ENCODE results near the gene OR9A2. TPM values are rescaled to one million over a fixed set of nuclear protein-coding genes. Genes with fewer than 3 reads are reported as not detected.

OR9A2 gene
- total RNA-seq, 1 donor from 2014 or later, result not detected

- Histone ChIP-seq H3K36me3 (no peaks in the 10 kb centered on the region), H3K9me3 (no peaks in the 10 kb centered on the region), H3K4me3 (no peak overlapping the region), H3K27me3 (ENCODE audit: low read depth) (peaks cover 11% of the 10 kb centered on the region), H3K4me1 (no peaks in the 10 kb centered on the region), H3K27ac (no peak overlapping the region)
- ATAC-seq, result no peak
- no peak for DNase-seq
- intact Hi-C loops (cut with DNase I), result no loop called here
- TF ChIP-seq CTCF (IDR thresholded peaks at IDR 0.05), result no peak
Observed at GRCh38 chr7:143025371-143025770, 1.6 kb downstream of the OR9A2 start.

GRCh38 chr7:143023047-143023446 lies 3.9 kb downstream of the OR9A2 start:
- no peak for TF ChIP-seq CTCF (IDR thresholded peaks at IDR 0.05)
- Histone ChIP-seq H3K4me1 (no peaks in the 10 kb centered on the region), H3K27me3 (ENCODE audit: low read depth) (peaks cover 11% of the 10 kb centered on the region), H3K27ac (no peak overlapping the region), H3K36me3 (no peaks in the 10 kb centered on the region), H3K9me3 (no peaks in the 10 kb centered on the region), H3K4me3 (no peak overlapping the region)
- intact Hi-C loops (cut with DNase I), result no loop called here
- DNase-seq (no peak), ATAC-seq (no peak)

DNA sequence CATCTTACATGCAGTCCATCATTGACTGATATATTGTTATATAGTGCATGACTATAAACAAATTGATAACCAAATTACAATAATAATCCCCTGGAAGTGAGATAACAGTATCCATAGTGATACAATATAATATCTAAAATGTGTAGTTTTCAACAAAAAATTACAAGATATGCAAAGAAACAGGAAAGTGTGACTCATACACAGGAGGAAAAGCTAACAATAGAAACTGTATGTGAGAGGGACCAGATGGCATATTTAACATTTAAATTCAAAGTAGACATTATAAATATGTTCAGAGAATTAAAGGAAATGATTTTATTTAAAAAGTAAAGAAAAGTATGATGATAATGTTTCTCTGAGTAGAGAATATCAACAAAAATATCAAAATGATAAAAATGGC lies 8.0 kb downstream of the OR9A2 start:
- Histone ChIP-seq H3K4me3 (no peak overlapping the region), H3K4me1 (peaks cover 7% of the 10 kb centered on the region), H3K36me3 (no peaks in the 10 kb centered on the region), H3K27ac (no peak overlapping the region), H3K9me3 (no peaks in the 10 kb centered on the region), H3K27me3 (ENCODE audit: low read depth) (no peaks in the 10 kb centered on the region)
- no peak for TF ChIP-seq CTCF (IDR thresholded peaks at IDR 0.05)
- DNase-seq, result no peak
- intact Hi-C loops (cut with DNase I), result no loop called here
- ATAC-seq, result no peak

DNA sequence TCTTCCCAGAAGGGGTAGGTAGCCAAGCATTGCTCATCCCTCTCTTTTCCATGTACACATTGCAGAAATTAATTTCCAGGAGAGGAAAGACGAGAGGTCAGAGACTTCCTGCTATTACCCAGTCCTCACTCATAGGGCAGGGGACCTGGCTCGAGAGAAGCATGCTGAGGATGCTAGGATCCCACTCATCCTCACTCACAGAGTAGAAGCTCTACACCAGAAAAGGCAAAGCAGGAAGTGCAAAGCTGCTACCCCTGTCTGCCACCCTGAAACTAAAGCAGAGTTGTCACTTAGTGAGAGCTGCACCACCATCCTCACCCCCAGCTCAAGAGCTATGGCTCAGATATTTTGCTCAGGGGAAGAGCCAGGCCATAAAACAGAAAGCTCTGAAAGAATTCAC lies 9.9 kb downstream of the OR9A2 start:
- DNase-seq (no peak), ATAC-seq (no peak)
- intact Hi-C loops (cut with DNase I), result no loop called here
- H3K9me3 ChIP-seq, result no peaks in the 10 kb centered on the region
- H3K27me3 ChIP-seq (ENCODE audit: low read depth), result no peaks in the 10 kb centered on the region
- no peaks in the 10 kb centered on the region for H3K36me3 ChIP-seq
- H3K27ac ChIP-seq, result no peak overlapping the region
- H3K4me1 ChIP-seq, result peaks cover 7% of the 10 kb centered on the region
- no peak for TF ChIP-seq CTCF (IDR thresholded peaks at IDR 0.05)
- no peak overlapping the region for H3K4me3 ChIP-seq

DNA sequence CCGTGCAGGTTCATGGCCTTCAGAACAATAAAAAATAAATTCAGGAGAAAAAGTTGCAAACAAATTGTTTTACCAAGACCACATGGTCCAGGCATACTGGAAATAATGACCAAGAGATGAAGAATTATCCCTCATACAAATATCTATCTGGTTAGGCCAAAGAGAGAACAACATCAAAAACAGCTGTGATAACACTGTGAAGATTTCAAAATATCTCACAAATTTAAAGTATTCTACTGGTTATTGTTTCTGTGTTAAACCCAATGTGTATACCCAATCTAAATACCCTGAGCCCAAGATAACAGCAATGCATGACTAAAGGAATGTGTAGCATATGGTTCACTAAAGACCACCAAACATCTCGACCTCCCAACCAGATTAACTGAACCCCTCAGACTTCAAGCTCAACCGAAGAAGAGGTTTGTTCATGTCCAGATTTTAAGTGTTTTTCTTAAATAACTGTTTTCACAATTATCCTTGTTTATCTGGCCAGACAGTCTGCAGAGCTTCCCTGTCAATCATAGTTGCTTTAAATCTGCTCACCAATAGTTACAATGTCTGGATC lies 10.9 kb downstream of the OR9A2 start:
- Histone ChIP-seq H3K4me1 (peaks cover 7% of the 10 kb centered on the region), H3K4me3 (no peak overlapping the region), H3K27me3 (ENCODE audit: low read depth) (no peaks in the 10 kb centered on the region), H3K27ac (no peak overlapping the region), H3K36me3 (no peaks in the 10 kb centered on the region), H3K9me3 (no peaks in the 10 kb centered on the region)
- no peak for DNase-seq
- ATAC-seq, result no peak
- TF ChIP-seq CTCF (IDR thresholded peaks at IDR 0.05), result no peak
- intact Hi-C loops (cut with DNase I), result no loop called here

GRCh38 chr7:143015084-143015483 lies 11.8 kb downstream of the OR9A2 start:
- intact Hi-C loops (cut with DNase I), result no loop called here
- Histone ChIP-seq H3K4me3 (no peak overlapping the region), H3K27me3 (ENCODE audit: low read depth) (no peaks in the 10 kb centered on the region), H3K27ac (no peak overlapping the region), H3K36me3 (no peaks in the 10 kb centered on the region), H3K9me3 (no peaks in the 10 kb centered on the region), H3K4me1 (peaks cover 7% of the 10 kb centered on the region)
- no peak for DNase-seq
- ATAC-seq, result no peak
- no peak for TF ChIP-seq CTCF (IDR thresholded peaks at IDR 0.05)
